GM19025 (cell line): Measurements from ENCODE around the gene RTF1.

Experiments
- ATAC-seq: cut with Tn5 transposase; IDR thresholded peaks from one replicate; pipeline ENCODE4 v1.9.1; 2021; ENCODE audit warnings: mild to moderate bottlenecking, low read depth, moderate library complexity; ENCODE audit not compliant: unreplicated experiment

The RTF1 gene

DNA sequence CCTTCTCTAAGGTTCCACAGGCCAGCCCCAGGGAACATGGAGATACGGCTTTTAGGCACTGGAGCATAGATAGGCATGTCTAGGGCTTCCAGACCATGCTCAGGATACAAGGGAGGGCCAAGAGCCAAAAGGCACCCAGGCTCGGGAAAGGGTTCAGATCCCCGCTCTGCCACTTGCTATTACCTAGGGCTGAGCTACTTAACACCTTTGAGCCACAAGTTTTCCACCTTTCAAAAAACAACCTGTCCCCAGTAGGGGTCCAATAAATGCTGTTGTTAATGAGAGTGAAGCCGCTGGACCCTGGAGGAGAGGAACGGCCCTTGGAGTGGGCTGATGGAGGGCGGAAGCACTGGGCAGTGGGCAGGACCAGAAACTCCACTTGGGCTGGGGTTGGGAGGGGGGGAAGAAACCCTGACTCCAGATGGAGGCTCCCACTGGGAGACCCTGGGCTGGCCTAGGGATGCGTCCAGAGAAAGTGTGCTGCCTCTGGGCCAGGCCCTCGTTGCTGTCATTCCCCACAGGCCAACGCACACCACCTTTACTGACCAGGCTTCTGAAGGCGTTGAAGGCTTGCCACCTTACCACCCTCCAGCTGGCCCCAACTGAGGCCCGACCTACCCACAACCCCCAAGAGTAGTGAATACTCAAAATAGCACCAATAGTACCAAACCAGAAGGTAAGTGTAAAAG is 68.2 kb downstream of the RTF1 start:
- ATAC-seq: no peak

DNA sequence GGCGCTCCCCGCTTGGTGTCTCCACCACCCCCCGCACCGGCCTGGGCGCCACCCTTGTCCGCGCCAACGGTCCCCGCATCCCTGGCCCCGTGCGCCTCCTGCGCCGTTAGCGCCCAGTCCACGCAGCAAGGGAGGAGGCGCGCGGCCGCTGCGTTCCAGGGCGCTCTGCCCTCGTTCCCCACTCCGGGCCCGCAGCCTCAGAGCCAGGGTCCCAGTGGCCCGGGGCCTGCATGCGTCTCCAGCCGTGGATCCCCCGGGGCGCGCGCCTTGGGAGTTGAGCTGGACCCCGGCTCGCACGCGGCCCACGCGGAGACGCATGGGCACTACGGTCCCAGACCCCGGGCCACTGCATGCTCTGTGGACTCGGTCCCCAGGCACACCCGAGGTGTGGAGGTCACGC is 69.4 kb downstream of the RTF1 start:
- no peak for ATAC-seq

DNA sequence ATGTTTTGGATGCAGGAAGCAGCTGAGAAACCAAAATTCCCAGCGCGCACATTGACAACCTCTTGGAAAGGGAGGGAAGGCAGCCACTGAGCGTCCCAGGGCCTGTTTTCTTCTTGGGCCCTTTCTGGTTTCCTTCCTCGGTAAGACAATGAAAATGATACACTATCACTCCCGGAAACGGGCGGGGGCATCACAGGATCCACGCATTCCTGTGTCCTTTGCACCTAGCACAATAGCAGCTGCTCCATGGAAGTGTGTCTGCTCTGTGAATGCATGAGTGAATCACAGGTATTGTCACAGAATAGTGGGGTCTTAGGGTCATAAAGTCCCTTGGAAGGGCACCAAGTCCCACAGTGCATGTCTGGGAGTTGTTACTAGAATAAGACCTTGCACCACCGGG is 70.5 kb downstream of the RTF1 start:
- ATAC-seq: no peak

DNA sequence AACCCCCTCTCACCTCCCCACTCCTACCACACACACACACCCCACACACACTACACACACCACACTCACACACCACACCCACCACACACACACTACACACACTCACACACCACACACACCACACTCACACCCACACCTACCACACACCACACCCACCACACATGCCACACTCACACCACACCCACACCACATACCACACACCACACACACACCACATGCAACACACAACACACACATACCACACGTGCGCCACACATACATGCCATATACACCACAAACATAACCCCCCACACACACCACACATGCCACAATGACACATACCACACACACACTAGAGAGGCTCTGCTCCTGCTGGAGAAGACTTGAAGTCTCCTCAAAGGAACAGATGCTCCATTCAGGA is 70.9 kb downstream of the RTF1 start:
- no peak for ATAC-seq

DNA sequence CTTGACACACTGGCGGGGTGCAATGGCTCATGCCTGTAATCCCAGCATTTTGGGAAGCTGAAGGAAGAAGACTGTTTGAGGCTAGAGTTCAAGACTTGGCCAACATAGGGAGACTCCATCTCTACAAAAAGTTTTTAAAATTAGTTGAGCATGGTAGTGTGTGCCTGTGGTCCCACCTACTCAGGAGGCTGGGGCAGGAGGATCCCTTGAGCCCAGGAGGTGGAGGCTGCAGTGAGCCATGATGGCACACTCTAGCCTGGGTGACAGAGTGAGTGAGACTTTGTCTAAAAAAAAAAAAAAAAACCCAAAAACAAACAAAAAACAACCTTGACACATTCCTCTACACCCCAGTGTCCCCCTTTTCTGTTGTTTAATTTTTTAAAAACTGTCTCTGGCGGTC is 72.7 kb downstream of the RTF1 start:
- ATAC-seq: no peak

DNA sequence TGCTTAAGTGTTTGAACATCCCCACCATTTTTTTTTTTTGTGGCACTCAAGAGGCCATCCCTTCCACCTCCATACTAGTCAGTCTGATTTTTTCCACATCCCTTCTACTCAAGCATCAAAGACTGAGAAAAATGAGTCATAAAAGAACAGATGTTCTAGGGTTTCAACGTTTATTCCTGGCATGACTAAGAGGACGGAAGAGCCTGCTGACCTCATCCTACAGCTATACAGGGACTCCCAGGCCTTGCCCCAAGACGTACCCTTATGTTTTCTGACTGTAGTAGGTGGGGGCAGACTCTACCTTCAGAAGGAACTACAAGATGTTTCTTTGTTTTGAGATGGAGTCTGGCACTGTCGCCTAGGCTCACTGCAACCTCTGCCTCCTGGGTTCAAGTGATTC is 73.5 kb downstream of the RTF1 start:
- ATAC-seq: no peak

DNA sequence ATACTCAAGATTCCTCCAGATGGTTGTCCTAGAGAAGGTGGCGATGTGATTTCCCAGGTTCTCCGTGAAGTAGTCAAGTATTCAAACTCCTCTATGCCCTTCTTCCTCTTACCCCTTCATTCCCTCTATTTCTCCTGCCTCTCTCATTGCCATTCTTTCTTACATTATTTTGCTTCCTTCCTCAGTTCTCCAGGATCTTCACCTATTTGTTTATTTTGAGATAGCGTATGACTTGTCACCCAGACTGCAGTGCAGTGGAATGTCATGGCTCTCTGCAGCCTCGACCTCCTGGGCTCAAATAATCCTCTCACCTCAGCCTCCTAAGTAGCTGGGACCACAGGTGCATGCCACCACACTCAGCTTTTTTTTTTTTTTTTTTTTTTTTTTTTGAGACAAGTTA is 75.0 kb downstream of the RTF1 start:
- no peak for ATAC-seq

DNA sequence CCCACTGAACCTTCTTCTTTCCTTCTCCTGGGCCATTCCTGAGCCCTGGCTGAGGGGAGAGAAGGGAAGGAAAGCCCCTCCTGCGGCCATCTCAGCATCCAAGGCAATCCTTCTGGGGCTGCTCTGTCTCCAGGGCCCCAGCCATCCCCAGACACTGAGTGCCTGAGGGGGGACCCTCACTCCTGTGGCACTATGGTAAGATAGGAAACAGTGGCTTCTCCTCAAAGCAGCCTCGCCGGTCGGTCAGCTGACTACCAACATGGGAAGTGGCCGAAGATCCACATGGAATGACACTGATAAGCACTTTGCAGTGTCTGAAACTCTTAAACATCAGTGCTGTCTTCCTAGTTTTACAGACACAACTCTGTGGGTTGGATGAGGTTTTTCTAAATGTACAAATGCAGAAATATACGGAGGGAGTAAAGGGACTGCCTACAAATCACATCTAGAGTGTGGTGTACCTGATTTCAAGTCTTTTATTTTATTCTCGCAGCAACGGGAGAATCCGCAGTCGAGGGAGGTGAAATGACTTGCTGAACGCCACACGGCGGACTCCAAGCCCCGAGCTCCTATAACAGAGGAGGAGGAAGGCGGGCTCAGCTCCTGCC is 75.8 kb downstream of the RTF1 start:
- no peak for ATAC-seq

DNA sequence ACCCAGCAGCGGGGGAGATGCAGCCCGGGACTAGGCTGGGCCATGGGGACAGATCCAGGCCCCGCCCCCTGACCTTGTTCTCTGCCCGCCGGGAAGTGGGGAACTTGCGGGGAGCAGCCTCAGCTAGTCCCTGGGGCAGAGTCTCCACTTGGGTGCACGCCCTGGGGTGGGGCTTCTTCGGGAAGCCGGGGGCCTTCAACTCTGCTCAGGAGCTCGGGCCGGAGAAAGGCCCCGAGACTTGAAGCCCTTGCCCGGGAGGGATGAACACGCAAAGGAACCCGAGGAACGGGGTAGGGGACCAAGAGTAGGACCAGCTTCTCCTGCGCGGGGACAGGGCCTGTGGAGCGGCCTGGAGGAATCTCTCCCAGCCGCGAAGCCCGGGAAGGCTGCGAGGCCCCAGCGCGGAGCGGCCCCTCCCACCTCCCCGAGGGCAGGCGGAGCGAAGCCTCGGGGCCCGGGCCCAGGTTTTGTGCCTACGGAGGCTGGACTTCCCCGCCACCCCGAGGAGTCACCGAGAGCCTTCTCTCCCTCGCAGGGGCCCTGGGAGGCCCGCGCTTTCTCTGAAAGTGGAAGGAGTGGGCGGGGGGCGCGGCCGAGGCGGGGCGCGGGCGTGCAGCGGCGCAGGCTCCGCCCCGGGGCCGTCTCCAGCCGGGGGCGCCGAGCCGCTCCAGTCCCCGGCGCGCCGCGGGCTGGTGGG is 76.5 kb downstream of the RTF1 start, which contains the start of gene ITPKA:
Gene ITPKA, plus strand, starts transcription at position 670 of the 697 bp plus-strand sequence. CDS start 54 bp downstream, outside the sequence.
- ATAC-seq: peak; percentile 76

DNA sequence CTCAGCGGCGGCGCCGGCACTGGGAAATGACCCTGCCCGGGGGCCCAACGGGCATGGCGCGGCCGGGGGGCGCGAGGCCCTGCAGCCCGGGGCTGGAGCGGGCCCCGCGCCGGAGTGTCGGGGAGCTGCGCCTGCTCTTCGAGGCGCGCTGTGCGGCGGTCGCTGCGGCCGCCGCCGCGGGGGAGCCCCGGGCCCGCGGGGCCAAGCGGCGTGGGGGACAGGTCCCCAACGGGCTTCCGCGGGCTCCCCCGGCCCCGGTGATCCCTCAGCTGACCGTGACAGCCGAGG is 77.0 kb downstream of the RTF1 start:
- ATAC-seq: peak; percentile 28

DNA sequence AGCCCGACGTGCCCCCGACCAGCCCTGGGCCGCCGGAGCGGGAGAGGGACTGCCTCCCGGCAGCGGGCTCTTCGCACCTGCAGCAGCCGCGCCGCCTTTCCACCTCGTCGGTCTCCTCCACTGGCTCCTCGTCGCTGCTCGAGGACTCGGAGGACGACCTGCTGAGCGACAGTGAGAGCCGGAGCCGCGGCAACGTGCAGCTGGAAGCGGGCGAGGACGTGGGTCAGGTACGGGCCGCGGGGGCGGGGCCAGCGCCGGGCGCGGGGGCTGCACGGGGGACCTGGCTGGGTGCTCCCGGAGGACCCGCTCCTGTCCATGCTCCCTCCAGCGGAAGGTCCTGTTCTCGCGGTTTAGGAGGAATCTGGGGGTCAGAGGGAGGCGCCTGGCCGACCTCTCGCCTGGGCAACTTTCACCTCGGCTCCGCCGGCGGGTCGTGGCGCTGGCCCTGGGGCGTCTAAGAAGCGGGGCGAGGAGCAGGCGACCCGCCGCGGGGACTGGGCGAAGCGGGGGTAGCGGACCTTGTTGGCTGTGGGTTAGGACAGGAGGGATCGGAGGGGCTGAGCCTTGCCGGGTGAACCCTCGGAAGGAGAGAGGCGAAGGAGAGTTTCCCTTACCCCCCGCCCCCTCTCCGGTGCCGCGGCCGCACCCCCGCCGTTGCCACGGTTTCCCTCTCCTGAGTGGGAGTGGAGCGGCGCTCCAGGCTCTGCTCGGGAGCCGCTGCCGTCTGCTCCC is 77.5 kb downstream of the RTF1 start:
- ATAC-seq: peak; percentile 8

DNA sequence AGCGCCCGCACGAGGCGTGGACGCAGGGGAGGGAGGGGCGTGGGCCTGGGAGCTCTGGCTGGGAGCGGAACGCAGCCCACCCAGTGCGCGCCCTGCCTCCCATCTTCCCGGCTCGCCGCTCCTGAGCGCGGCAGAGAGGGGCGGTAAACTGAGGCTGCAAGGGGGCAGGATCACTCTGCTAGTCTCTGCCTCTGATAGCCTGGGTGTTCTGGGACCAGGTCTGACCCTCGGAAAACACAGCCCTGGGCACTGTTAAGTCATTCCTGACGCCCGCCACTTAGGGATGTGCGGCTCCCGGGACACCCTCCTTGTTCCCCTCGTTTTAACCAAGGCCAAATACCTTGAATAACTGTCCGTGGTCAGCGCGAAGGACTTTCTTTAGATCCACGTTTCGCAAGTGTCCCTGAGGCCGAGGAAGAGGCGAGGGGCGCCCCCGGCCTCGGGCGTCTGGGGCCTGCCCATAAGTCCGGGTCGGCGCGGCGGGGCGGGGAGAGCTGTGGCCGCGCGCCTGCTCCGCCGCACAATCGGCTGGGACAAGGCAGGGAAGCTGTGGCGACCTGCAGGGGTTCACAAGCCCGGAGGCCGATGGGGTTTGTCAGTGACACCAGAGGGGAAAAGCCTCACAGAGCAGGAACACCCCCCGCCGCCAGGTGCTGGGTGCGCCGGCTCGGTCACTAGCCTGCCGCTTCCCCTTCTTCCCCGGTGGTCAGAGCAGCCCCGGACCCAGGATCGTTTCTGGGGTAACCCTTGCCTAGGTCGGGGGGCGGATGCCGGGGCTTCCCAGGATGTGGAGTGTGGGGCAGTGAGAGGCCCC is 78.2 kb downstream of the RTF1 start:
- no peak for ATAC-seq

DNA sequence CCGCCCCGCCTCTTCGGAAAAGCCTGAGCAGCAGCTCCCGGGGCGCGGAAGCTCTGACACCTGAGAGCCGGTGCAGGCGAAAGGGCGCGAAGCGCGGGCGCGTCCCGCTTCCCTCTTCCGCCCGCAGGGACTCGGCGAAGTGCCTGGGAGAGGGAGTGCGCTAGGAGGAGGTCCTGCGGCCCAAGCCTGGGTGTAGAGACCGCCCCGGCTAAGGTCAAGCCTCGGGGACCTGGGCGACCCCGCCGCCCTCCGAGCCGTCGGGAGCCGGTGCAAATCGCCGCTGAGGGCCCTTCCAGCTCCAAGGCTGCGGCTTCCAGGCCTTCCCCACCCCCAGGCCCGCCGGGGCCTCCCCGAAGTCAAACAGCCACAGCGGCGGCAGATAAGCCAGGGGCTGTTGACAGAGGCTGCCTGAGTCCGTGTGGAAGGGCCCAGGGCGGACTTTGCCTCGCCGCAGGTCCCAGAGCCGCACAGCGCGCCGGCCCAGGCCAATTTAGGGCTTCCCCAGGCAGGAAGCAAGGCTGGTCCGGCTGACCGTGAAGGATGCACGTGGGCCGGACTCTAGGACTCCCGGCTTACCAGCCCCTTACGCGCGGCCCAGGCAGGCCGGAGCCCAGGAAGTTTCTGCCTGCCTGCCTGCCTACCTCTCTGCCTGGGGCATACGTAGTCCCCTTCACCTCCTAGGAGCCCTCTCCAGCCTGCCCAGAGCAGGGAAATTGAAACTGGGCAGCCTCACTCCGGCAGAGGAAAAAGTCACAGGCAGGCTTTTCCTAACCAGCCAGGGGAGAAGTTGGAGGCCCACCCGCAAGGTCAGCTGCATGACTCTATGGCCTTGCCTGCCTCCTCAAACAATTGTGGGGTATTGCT is 79.1 kb downstream of the RTF1 start:
- no peak for ATAC-seq

DNA sequence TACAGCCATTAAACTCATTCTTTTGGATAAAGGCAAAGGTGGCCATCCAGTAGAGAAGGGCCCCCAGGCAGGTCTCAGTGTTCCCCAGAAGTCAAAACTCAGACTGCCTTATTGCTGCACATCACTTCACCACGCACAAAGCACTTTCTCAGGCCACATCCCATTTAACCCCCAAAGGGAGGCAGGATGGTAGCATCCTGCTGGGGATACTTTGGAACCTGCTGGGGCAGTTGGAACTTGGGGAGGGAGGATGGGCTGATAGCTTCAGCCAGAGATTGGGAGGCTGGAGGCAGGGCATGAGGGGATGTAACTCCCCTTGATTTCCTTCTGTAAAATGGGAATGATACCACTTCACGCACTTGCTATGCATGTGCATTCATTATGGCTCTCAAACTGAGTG is 81.8 kb downstream of the RTF1 start:
- ATAC-seq: no peak

DNA sequence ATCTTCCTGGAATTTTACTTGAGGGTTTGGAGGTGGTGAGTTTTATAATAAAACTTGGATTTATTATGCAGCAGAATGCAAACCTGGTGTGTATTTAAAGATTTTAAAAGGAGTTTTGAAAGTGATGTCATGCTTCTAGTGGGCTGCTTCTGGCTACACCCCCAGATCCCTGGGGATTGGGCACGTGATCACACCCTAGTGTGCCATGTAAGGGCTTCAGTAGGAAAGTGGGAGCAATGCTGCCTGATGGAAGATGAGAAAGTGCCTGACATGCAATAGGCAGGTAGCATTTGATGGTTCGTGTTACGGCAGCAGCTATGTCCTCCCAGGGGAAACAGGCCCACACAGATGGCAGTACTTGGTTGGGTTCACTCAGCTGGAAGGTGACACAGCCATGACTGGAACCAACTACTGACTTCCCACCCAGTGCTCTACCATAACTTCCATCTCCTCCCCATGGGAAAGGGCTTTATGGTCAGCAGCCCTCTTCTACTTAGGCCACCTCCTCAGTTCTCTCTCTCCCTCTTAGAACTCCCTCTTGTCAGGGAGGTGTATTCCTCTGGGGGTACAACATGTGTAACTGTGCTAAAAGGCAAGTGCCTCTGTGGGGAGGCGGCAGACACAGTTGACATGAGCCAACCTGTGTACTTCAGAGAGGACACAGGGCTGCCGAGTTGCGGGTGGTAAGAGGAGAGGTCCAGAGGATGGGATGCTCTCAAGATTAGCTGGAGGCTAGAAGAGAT is 82.4 kb downstream of the RTF1 start:
- no peak for ATAC-seq

DNA sequence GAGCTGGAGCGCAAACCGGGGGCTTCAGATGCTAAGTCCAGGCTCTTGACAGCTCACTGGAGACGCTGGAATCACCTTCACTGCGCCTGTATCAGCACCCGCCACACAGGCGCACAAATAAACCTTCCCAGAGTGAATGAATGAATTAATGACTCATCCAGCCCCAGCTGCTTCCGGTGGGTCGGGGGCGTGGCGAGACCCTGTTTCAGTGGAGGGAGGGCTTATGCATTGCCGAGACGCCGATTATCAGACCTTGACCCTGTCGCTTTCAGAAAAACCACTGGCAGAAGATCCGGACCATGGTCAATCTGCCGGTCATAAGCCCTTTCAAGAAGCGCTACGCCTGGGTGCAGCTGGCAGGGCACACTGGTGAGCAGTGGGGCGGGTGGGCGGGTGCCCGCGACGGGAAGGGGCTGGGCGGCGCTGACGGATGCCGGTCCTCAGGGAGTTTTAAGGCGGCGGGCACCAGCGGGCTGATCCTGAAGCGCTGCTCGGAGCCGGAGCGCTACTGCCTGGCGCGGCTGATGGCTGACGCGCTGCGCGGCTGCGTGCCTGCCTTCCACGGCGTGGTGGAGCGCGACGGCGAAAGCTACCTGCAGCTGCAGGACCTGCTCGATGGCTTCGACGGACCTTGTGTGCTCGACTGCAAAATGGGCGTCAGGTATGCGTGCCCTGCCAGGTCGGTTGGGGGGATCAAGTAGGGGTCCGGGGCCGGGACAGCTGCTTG is 84.5 kb downstream of the RTF1 start:
- no peak for ATAC-seq

DNA sequence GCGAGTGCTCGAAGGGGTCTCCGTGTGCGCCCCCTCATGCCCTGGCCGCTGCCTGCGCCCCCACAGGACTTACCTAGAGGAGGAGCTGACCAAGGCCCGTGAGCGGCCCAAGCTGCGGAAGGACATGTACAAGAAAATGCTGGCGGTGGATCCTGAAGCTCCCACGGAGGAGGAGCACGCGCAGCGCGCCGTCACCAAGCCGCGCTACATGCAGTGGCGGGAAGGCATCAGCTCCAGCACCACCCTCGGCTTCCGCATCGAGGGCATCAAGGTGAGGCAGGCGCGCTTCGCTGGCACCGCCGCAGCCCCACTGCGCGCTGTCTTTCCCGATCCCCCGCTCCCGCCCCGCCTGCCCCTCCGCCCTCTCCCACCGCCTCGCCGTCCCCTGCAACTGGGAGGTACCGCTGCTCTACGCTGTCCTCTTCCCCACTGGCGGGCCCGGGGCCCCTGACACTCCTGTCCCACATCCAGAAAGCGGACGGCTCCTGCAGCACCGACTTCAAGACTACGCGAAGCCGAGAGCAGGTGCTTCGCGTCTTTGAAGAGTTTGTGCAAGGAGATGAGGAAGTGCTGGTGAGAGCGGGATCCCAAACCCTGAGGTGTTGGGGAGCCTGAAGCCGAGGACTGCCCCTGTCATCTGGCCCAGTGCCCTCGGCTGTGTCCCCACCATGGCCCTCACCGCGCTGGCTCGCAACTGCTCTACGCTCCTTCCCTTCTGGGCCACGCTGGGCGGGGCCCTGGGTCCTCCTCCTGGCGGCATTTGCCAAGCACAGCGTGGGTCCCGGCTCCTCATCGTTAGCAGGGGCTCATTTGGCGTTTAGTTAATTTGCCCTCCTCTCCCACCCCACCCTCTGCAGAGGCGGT is 85.3 kb downstream of the RTF1 start:
- no peak for ATAC-seq
